ENCODE data around the gene NUPR1.

- TF ChIP-seq ESRRG (CRISPR knock-in tag; IDR thresholded peaks at IDR 0.05) = no peak
- TF ChIP-seq PATZ1 (CRISPR knock-in tag; IDR thresholded peaks at IDR 0.05; ENCODE audit: borderline replicate concordance) = no peak
- TF ChIP-seq TCF4 (CRISPR knock-in tag; IDR thresholded peaks at IDR 0.05; ENCODE audit: borderline replicate concordance) = no peak
- no peak for TF ChIP-seq BACH2 (CRISPR knock-in tag; IDR thresholded peaks at IDR 0.05; ENCODE audit: borderline replicate concordance)
- TF ChIP-seq ZNF8 (CRISPR knock-in tag; IDR thresholded peaks at IDR 0.05) = no peak
- TF ChIP-seq ZNF565 (CRISPR knock-in tag; conservative IDR thresholded peaks at IDR 0.05; ENCODE audit: low read depth) = no peak
- TF ChIP-seq, protein P1, sequence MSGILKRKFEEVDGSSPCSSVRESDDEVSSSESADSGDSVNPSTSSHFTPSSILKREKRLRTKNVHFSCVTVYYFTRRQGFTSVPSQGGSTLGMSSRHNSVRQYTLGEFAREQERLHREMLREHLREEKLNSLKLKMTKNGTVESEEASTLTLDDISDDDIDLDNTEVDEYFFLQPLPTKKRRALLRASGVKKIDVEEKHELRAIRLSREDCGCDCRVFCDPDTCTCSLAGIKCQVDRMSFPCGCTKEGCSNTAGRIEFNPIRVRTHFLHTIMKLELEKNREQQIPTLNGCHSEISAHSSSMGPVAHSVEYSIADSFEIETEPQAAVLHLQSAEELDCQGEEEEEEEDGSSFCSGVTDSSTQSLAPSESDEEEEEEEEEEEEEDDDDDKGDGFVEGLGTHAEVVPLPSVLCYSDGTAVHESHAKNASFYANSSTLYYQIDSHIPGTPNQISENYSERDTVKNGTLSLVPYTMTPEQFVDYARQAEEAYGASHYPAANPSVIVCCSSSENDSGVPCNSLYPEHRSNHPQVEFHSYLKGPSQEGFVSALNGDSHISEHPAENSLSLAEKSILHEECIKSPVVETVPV (CRISPR knock-in tag; IDR thresholded peaks at IDR 0.05) = no peak
- TF ChIP-seq RARB (CRISPR knock-in tag; IDR thresholded peaks at IDR 0.05) = no peak
Measured at GRCh38 chr16:28548306-28548802, 9.6 kb upstream of the NUPR1 start.

All from SK-N-SH treated with all-trans-retinoic acid at 6 μM for 48 hours (cell line).